ENCODE measurements around the gene FCHSD1. TPM values are rescaled to one million over a fixed set of nuclear protein-coding genes. Genes with fewer than 3 reads are reported as not detected.

The FCHSD1 gene
- total and polyA plus RNA-seq, 10 of the 15 experiments (the other 5 are each of a cell fraction or from before 2014, with no cell fraction given), result 0.97 to 22.8 (median 10.7) TPM

- peak; percentile 80 for TF ChIP-seq NBN (IDR thresholded peaks at IDR 0.05)
- no peak for TF ChIP-seq BHLHE40 (IDR thresholded peaks at IDR 0.05; ENCODE audit: borderline replicate concordance in 1 of 2, low read depth in 2 of 2, low read length in 1 of 2)
- peak; percentile 61 to 66 for TF ChIP-seq IKZF2 (IDR thresholded peaks at IDR 0.05)
- peak; percentile 68 for TF ChIP-seq MLLT1 (IDR thresholded peaks at IDR 0.05)
- TF ChIP-seq USF2 (IDR thresholded peaks at IDR 0.05; ENCODE audit: borderline replicate concordance, low read depth, low read length), result no peak
- TF ChIP-seq BRCA1 (IDR thresholded peaks at IDR 0.05; ENCODE audit: low read depth, low read length), result no peak
- no peak for TF ChIP-seq MYB (IDR thresholded peaks at IDR 0.05; ENCODE audit: borderline replicate concordance, low read depth, low read length)
- no peak for TF ChIP-seq SIX5 (IDR thresholded peaks at IDR 0.05; ENCODE audit: low read depth, low read length, severe bottlenecking)
- no peak for TF ChIP-seq CBX3 (IDR thresholded peaks at IDR 0.05; ENCODE audit: borderline replicate concordance, low read depth)
- TF ChIP-seq SPI1 (IDR thresholded peaks at IDR 0.05; ENCODE audit: borderline replicate concordance, insufficient read depth, low read depth, low read length), result no peak
- peak; percentile 67 for TF ChIP-seq ZBTB11 (CRISPR knock-in tag; IDR thresholded peaks at IDR 0.05)
- TF ChIP-seq ZBTB40 (IDR thresholded peaks at IDR 0.05; ENCODE audit: borderline replicate concordance), result peak; percentile 85
These were observed 33.0 kb downstream of the FCHSD1 start (continued) for GRCh38 chr5:141618030-141618803.
